SKM-1 (cell line): ENCODE results near the gene EPOP.

Source experiments
- DNase-seq: peaks from one replicate; lab custom pipeline; 2025; ENCODE audit not compliant: unreplicated experiment; lab: John Stamatoyannopoulos, UW

The EPOP gene

DNA sequence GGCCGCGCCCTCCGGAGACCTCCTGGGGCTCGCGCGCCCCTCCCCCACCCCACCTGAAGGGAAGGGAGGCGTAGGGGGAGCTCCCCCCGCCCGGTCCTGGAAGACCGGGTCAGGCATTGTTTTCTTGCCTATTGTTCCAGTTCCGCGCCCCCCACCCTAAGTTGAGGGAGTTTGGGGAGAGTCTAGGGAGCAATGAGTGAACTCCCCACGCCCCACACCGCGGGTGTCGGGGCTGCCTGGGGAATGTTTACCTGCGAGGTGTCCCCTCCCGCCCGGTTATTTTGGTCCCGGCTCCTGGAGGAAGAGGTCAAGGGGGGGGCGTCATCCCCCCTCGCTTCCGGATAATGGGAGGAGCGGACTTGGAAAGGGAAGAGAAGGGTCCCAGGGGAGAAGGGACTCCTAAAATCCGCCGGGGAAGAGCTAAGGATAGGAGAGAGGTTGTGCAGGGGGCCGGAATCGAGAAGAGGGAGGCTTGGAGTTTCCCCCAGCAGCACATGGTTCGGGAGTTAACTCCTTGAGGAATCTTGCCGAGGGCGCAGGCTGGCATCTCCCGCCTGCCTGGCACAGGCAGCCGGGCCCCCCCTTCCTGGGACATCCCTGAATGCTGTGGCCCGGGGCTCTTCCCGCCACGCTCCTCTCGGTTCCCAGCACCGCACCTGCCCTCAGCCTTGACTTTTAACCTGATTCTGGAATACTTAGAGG is 31.2 kb upstream of the EPOP start:
- DNase-seq = no peak

- DNase-seq = no peak
Observed at GRCh38 chr17:38705523-38705802, 30.7 kb upstream of the EPOP start.

- peak; percentile 55 for DNase-seq
Observed at GRCh38 chr17:38704606-38705522, 30.1 kb upstream of the EPOP start, which contains the start of gene MLLT6. Gene MLLT6, plus strand, starts transcription at chr17:38705273. Its CDS starts 360 bp downstream, at chr17:38705633.

- DNase-seq = peak; percentile 65
Observed at GRCh38 chr17:38703742-38704605, 29.2 kb upstream of the EPOP start.

DNA sequence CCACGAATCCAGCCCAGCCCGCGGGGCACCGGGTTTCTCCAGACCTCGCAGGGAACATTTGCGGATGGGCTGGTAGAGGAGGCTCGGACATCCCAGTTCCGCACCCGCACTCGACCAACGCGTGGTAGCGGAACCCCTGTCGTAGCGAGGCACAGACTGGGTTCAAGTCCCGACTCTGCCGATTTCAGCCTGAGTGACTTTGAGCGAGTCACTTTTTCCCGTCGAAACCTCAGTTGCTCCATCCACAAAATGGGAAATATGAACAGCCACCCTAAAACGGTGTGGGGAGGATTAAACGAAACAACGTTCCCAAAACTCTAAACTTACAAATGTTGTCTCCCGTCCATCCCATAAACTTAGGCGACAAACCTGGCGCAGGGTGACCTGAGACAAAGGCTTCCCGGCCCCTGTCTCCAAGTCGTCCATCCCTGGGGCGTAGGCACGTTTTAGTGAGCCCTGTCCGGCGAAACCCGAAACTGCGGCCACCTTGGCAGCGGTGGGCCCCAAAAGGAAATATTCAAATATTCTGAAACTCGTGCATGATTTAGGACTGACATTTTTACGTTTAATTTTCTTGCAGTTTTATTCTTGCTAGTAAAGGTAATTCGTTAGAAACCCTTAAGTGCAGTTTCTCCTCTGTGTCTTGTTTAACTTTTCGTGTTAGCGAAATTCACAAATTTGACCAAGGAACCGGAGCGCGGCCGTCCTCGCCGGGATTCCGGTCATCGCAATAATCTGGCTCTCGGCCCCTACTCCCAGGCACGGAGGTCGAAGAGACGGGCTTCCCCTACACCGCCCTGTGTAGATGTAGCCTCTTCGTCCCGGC is 28.4 kb upstream of the EPOP start:
- DNase-seq = no peak

DNA sequence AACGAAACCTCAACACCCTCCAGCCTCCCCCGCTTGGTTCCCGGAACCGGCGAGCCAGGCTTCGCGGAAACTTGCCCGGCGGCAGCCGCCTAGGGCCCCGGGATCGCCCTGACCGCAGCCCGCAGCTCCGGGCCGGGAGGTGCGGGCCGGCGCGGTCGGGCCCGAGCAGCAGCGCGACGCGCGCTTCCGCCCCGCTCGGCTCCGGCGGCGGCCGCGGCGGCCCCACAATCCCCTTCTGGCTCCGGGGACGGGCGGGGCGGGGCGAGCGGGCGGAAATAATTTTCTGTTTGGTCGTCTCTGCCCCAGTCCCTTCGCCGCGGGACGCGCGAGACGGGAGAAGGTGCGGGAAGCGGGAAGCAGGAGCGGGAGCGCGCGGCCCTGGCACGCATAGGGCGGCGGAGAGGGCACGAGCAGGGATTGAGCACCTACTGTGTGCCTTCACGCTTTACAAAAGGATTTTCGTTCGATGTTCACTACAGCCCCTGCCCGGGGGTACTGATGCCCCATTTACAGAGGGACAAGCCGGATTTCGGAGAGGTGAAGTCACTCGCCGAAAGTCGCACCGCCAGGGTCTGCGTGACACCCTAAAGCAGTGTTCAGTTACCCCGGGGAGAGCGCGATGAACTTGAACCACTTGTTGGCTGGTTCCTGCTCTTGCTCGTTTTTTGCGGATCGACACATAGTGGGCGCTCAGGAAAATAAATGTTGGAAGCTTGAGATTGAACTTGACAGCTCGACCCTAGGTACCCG is 27.6 kb upstream of the EPOP start:
- DNase-seq = peak; percentile 45

- no peak for DNase-seq
Observed at GRCh38 chr17:38701504-38702165, 26.9 kb upstream of the EPOP start.

- no peak for DNase-seq
Observed at GRCh38 chr17:38698760-38699159, 24.0 kb upstream of the EPOP start.

GRCh38 chr17:38697061-38697820 is 22.5 kb upstream of the EPOP start:
- no peak for DNase-seq

DNA sequence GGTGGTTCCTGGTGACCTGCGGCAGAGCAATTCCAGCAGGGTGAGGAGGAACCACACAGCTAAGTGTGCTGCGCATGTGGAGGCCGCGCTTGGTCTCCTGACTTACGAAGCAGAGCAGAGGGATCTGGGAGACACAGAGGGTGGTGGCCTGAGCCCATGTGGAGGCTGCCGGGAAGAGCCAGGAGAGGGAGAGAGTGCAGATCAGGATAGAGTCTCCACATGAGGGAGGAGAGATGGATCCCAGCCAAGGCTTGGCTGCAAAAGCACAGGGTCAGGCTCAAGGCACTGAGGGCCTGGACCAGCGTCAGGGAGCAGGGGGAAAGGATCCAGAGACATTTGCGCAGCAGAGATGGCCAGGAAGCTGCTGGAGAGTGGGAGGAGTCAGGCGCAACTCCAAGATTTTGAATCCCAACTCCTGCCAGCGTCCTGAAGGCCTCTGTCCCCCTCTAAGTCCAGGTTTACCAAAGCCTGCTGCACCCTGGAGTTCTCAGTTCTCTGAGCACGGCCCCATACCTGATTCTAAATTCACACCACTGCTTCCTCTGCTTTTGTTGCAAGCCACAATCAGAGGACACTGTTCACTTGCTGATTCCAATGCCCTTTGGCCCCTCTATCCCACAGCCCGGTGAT is 19.1 kb upstream of the EPOP start:
- DNase-seq = no peak

DNA sequence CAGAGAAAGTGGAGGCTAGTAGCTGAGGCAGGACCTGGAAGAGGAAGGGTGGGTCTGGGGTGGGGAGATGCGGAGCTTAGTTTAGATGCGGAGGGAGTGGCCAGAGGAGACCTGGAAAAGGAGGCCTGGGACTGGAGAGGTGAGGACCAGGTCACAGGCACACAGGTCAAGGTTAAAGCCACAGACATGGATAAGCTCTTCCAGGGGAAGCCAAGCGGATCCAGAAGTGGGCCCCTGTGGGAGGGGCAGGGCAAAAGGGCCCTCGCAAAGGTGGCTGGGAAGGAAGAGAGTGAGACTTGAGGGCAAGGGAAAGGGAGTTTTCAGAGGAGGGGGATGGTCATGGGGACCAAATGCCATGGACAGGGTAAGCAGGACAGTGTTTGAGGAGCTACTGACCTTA is 16.4 kb upstream of the EPOP start:
- no peak for DNase-seq

DNA sequence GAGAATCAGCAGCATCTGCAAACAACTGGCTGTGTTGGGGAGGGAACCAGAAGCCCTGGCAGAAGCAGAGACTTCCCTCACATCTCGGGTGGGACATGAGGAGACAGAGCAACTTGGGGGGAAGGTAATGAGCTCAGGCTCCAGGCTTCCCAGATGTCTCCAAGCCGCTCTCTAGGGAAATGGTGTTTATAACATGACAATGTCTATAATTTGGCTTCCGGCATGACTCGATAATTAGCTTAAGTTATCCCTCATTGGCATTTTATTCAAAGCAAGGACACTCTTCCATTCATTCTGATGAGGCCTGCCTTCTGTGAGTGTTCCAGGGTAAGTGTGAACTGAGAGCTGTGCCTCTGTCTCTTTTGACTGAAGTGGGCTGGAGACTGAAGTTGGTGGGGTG is 15.6 kb upstream of the EPOP start:
- no peak for DNase-seq

- DNase-seq = no peak
Observed at GRCh38 chr17:38687286-38687685, 12.5 kb upstream of the EPOP start.

GRCh38 chr17:38685491-38685890 is 10.7 kb upstream of the EPOP start:
- no peak for DNase-seq

GRCh38 chr17:38681096-38681495 is 6.3 kb upstream of the EPOP start:
- no peak for DNase-seq

DNA sequence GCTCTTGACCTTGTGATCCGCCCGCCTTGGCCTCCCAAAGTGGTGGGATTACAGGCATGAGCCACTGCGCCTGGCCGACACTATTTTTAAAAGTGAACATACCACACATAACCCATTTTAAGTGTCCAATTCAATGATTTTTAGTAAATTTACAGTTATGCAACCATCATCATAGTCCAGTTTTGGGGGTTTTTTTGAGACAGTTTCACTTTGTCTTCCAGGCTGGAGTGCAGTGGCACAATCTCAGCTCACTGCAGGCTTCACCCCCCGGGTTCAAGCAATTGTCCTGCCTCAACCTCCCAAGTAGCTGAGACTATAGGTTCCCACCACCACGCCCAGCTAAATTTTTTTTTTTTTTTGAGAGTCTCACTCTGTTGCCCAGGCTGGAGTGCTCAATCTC is 3.1 kb upstream of the EPOP start:
- no peak for DNase-seq

GRCh38 chr17:38676706-38677504 is 2.1 kb upstream of the EPOP start:
- no peak for DNase-seq
